ENCODE measurements around the gene SLC38A7. TPM values are rescaled to one million over a fixed set of nuclear protein-coding genes. Genes with fewer than 3 reads are reported as not detected.

Gene SLC38A7
- total RNA-seq, 3 donors from 2014 or later, result 12.7 to 15.4 (median 13.1) TPM

DNA sequence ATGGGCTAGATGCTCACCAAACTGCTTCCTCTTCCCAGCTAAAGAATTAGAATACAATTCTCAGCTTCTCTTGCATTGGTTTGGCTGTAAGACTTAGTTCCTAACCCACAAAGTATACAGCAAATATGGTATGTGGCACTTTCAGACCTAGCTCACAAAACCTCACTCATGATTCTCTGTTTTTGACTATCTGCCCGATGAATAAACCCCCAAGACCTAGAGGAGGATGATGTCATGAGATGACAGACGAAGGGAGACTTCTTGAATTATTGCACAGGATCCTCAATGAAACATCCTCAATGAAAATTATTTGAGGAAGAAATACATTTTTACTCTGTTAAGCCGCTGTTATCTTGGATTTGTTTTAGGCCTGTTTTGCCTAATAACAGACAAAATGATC is 69.3 kb downstream of the SLC38A7 start:
- intact Hi-C loops (cut with DNase I; ENCODE audit: low total_unique reads), result no loop called here
- no peaks in the 10 kb centered on the region for H3K4me1 ChIP-seq
- H3K9me3 ChIP-seq, result no peaks in the 10 kb centered on the region
- TF ChIP-seq POLR2A (IDR thresholded peaks at IDR 0.05) (no peak), CTCF (IDR thresholded peaks at IDR 0.05) (no peak), POLR2AphosphoS5 (IDR thresholded peaks at IDR 0.05) (no peak)
- no peaks in the 10 kb centered on the region for H3K27me3 ChIP-seq
- DNase-seq (ENCODE audit: low spot score in 2 of 2), result no peak
- no peak overlapping the region for H3K27ac ChIP-seq
- no peaks in the 10 kb centered on the region for H3K36me3 ChIP-seq
- no peak overlapping the region for H3K4me3 ChIP-seq

Other genes starting within 250 kb of the SLC38A7 start
- 10 to 100 TPM in 1 of 3 donors, 1 to 10 TPM in 2; 3.7 to 35.0 (median 5.6) TPM for gene NDRG4, start 184.6 kb downstream of the SLC38A7 start, total RNA-seq
- gene SETD6, start 169.3 kb downstream of the SLC38A7 start, total RNA-seq, result 10 to 100 TPM; 20.8 to 47.3 (median 44.9) TPM
- gene CNOT1, start 54.9 kb downstream of the SLC38A7 start, total RNA-seq, result 100 to 1,000 TPM; 106 to 140 (median 117) TPM
- gene GOT2, start 49.5 kb upstream of the SLC38A7 start, total RNA-seq, result 10 to 100 TPM; 15.4 to 56.2 (median 45.2) TPM

Measured in breast epithelium (tissue), 4 donors.